GM18909 (cell line): ENCODE measurements around the gene FUT8.

Experiments used
- ATAC-seq: cut with Tn5 transposase; IDR thresholded peaks from one replicate; pipeline ENCODE4 v1.9.1; 2021; ENCODE audit warnings: mild to moderate bottlenecking; ENCODE audit not compliant: unreplicated experiment, poor library complexity

FUT8 gene

DNA sequence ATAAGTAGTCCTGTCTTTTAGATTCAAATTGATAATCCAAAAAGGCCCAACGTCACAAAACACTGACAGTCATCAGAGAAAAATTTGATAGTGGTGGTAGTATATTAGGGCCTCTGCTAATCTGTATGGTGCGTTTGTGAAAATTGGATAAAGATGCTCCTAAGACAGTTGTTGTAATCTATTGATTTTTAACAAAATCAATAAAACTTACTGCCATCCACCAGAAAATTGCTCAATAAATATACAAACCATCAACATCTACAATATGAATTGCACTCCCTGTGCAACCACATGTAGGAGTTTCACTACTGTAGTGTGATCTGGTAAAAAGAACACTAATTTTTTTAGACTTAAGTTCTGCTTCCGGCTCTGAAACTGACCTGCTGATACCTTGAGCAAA is 336.8 kb downstream of the FUT8 start:
- ATAC-seq = no peak

DNA sequence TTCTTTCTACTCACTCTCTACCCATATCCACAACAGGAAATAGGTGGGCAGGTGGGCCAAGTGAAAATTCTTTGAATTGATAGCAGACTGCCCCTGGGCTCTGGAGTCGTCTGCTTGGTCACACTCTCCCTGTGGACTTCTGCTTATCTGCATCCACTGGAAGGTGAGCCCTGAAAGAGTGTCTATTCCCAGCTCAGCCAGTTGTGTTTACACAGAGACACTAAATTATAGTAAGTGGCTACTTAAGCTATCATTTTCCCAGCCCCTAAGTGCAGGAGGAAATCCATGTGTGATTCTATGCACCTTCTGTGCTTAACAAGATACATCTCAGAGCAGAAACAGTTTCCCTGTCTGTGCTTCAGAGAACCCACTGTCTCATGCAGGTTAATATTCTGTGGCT is 338.4 kb downstream of the FUT8 start:
- no peak for ATAC-seq

DNA sequence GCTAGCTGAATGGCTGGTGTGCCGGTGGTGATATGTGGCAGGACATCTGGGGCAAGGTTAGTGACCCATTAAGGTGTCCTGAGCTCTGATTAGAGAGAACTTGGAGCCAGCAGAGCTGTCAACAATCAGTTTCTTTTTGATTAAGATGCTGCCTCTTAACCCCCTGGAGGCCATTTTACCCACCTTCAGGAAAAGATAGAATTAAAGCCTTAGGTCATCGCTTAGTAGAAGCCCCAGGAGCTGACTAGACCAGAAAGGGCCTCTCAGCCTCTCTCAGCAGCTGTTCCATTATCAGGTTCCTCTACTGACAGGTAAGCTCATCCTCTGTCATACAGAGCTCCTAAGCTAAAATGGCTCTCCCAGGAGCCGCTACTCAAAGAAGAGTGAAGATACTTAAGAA is 339.0 kb downstream of the FUT8 start:
- ATAC-seq = no peak

DNA sequence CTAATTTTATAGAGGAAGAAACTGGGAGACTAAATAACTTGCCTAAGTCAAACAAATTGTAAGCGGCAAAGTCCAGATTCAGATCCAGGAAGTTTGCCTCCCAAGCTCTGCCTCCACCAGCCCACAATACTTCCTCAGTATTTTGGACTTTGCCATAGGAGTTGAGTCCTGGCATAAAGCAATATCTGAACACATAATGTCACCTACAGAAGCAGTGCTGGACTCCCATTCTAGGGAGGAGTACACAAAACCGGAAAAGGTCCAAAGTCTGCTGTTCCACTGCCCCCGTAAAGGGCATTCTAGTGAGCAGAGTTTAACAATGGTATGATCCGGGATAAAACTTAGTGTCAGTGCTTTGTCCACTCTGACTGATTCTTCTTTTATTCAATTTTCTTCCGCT is 340.5 kb downstream of the FUT8 start:
- no peak for ATAC-seq

DNA sequence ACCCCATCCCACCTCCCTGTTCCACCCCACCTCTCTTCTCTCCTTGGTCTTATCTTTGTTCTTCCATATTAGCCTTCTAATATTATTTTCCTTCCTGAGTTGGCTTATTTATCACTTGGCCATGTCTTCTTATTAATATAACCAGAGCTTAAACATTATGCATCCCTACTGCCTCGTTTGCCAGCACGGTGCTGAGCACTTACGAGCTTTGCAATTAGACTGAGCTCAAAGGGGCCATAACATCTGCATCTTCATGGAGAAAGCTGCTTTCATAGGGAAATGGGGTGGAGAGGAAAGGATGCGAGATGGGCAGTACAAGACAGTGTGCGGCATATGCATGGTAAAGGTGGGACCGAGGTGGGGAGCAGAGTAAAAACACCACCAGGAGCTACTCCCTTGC is 342.8 kb downstream of the FUT8 start:
- ATAC-seq = no peak

DNA sequence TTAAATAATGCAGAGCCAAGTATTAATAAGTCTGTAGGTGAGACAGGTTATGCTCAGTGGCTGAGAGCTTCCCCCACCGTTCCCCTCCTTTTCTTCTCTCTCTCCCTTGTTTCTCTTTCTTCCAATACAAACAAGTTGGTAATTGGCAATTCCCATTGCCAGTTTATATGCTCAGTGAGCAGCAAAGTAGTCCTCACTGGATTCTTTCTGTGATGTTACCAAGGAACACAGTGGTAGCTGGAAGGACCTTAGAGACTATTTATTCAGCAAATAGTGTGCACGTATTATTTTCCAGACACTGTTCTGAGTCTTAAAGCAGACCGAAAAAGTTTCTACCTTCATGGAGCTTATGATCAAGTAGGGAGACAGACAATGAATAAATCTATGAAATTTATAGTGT is 344.4 kb downstream of the FUT8 start:
- no peak for ATAC-seq

DNA sequence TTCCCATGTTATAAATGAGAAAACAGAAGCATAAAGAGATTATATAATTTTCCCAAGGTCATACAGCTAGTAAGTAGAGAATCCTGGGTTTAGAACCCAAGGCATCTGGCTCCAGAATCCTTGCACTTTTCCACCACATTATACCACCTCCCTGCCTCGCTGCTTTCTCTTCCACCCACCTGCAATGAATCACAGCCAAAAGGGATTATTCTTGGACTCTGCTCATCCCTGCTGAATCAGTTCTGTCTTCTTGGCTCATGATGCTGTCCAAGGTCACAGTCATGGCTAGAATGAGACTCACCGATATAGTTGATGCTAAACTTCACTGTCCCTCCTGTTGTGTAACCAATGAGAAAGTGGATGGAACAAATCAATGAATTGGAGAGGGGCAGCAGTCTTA is 356.6 kb downstream of the FUT8 start:
- no peak for ATAC-seq

DNA sequence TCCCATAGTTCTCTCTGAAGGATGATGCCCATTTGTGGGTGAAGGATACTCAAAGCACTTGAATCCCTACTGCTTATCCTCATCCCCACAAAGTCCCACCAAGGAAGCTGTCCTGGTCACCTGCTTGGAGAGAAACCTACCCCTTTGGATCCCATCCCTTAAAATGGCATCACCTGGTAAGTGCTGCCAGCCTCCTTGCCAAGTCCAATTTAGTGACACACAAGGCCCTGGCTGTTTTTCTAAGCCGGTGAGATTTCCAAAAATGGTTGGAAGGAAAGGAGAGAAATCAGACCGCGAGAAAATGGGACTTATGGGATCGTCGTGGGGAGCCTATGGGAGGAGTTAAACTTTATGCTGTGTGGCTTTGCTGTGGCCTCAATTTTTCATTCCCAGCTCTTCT is 358.2 kb downstream of the FUT8 start:
- ATAC-seq = no peak

DNA sequence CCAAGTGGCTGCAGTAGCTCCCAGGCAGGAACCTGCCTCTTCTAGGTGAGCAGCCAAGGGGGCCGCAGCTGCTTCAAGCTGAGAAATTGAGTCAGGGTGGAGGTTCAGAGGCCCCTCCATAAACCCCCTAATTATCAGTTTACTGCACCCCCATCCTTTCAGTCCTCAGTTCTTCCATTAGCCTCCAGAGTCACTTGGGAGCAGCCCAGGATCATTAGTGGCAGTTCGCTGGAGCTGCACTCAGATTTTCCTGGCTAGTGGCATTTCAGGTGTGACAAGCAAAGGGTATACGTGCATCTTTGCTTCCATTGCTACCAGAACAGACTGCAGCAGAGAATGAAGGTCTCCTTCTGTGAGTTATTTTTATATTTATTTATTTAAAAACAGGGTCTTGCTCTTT is 358.7 kb downstream of the FUT8 start:
- ATAC-seq = no peak

DNA sequence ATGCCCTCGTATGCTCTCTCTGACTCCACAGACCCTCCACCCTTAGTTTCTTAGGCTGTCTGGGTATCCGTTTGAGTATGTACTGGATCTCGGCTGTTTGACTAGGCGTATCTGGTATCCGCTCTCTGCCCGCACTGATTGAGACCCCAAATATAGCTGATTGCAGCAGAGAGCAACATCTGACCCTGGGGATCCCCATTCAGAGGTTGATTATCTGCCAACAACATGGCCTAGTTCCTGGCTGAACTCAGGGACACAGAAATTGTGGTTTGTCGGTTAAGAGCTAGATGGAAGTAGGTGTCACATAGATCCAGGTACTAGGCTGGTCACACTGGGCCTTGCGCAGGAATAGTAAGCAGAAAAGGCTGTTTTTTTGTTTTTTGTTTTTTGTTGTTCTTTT is 359.9 kb downstream of the FUT8 start:
- no peak for ATAC-seq

DNA sequence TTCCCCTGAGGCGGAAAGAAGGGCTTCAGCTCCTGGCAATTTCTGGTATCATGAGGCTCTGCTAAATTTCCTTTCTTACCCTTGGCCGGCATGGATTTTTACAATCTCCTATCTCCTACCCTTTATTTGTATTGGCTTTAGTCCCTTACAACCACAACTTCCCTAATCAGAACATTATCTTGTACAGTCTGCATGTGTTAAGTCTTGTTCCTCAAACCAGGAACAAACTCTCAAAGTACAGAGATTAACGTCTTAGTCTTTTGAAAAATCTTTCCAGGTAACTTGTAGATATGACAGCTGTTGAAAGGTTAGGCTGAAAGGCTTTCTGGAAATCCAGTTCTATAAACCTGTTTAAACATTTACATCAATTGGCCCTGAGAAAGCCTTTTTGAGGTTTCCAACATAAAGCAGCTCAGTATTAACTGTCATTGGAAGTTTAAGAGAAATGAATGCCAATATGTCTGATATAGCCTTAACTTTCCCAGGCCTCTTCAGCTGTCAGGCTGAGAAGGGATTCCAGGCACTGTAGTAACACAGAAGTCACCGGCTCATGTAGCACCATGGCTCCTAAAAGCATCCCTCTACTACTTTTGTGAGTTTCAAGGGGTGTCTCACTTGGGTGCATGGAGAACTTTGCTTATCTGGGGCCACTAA is 360.5 kb downstream of the FUT8 start:
- no peak for ATAC-seq

DNA sequence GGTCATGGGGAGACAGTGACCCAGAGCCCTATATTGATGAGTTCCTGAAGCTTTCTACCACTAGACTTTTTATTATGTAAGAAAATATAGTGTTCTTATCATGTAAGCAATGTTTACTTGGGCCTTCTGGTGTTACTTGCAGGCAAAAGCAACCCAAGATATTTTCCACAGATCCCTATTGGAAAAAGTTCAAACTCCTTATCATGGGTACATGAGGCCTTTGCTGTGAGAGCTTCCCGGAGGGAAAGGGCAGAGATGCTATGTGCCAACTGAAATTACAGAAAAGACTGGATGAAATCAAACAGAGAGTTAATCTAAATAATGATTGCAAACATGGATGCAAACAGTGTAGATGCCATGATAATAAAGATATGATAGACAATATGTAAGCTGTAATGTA is 361.5 kb downstream of the FUT8 start:
- no peak for ATAC-seq

DNA sequence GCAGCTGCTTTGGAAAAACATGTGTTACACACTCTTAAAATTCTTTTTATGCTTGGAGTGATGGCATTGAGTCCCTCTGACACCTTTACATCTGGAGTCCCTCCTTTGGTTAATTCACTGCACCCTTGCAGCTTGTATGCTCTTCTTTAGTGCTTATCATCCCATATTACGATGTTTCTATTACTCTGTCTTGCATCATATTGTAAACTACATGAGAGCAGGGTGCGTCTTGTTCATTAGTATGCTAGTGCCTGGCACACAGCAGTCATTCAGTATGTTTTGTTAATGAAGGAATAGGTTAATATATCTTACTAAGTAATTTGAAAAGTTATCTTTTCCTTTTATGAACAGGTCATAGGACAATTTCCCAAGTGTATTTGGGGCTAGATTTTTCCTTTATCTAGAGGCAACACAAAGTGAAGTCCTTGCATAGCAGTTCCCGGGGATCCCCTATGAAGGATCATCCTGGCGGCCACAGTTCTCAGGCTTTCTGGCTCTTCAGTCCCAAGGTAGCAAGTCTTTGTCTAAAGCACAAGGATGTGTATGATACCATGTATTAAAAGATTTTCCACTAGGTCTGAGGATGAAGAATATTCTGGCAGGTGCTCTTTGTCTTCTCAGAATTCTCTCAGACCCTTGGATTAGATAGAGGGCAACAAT is 363.8 kb downstream of the FUT8 start:
- no peak for ATAC-seq

DNA sequence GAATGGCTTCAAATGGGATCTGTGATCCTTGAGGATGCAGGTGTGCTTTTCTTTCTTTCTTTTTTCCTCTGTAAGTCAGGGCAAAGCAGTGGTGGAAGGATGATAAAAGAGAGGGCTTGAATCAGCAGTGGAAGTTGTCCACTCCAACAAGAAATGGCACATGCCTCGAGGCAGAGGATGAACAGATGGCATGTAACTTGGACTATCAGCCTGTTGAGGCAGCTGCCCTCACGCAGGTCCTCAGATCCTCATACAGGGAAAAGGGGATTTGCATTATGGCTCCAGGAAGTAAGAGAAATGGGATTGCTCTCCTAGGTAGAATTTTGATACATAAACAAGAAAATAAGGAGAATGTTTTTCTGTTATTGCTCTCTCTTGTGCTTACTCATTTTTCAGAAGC is 368.0 kb downstream of the FUT8 start:
- no peak for ATAC-seq

DNA sequence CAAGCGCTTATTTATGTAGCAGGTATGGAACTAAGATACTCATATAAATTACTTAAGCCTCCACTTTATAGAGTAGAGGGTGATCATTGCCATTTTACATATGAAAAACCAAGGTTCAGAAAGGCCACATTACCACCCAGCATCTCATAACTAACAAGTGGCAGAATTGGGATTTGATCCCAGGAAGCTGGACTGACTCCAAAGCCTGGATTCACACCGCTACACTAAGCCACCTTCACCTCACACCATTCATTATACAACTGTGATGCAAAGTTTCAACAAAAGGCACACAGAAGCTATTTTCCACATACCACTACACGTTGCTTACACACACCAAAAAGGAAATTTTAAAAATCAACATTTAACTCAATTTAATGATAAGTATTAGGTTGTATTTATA is 370.6 kb downstream of the FUT8 start:
- ATAC-seq = no peak

DNA sequence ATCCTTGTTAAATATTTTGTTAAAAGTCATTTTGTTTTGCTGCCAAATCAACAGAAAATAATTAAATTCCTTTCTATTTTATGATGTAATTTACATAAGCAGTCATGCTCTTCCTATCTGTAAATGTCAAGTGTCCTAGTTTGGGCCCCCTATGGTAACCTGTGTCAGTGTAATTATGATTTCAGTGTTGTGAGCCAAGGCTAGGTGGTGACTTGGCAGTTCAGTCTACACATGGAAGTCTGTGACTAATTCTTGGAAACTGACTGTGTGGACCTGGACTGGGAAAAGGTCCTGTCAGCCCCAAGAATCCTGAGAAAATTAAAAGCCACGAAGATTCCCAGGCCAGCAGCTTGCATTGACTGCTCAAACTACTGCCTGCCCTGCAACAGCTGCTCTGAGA is 371.0 kb downstream of the FUT8 start:
- no peak for ATAC-seq

DNA sequence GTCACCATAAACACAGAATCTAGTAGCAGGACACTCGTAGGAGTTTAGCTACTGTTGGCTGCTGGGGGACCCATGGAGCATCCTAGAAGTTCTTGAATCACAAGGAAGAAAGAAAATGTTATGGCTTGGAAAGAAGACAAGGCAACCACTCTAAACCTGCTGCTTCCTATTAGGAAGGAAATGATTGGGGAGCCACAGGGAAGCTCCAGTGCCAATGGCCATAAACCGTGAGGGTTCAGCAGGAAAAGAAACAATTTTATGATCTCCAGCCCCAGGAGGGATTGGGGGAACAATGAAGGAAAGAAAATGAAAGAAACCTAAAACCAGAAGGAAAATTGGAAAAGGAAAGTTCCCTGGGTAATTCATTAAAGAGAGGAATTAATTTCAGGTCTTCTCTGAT is 372.0 kb downstream of the FUT8 start:
- ATAC-seq = no peak

DNA sequence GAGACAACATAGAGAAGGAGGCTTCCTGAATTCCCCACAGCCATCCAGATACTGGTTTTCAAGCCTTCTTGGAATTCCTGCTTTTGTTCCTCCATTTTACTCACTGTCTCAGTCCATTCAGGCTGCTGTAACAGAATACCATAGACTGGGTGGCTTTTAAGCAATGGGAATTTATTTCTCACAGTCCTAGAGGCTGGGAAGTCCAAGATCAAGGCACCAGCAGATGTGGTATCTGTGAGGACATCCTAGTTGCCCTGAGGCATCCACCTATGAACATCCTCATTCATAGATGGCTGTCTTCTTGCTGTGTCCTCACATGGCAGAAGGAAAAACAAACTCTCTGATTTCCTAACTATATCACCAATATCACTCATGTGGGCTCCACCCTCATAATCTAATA is 374.9 kb downstream of the FUT8 start:
- ATAC-seq = no peak

DNA sequence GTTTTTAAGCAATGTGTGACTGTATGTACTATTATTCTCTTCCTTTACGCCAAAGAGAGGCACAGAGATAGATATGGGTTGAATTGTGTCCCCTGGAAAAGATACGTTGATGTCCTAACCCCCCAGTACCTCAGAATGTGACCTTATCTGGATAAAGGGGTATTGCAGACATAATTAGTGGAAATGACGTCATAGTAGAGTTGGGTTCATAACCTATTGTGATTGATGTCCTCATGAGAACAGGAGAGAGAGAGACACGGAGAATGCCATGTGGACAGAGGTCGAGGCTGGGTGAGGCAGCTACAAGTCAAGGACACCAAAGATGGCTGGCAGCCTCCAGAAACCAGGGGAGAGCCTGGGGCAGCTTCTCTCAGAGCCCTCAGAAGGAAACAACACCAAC is 376.3 kb downstream of the FUT8 start:
- no peak for ATAC-seq

DNA sequence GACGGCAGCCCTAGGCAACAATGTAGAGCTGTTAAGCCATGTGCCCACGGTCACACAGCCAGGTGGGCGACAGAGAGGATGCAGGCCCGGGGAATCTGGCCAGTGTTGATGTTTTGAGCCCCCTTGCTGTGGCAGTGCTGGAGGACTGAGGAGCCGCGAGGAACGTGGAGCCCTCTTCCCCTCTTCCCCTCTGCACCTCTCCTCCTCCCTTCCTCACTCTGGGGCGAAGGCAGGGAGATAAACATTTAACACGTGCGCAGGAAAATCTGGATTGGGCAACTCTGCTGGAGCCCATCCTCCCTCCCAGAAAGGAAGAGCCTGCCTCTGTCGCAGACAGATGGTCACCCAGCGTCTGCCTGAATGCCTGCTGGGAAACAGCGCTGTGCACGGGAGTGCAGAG is 376.8 kb downstream of the FUT8 start:
- no peak for ATAC-seq

DNA sequence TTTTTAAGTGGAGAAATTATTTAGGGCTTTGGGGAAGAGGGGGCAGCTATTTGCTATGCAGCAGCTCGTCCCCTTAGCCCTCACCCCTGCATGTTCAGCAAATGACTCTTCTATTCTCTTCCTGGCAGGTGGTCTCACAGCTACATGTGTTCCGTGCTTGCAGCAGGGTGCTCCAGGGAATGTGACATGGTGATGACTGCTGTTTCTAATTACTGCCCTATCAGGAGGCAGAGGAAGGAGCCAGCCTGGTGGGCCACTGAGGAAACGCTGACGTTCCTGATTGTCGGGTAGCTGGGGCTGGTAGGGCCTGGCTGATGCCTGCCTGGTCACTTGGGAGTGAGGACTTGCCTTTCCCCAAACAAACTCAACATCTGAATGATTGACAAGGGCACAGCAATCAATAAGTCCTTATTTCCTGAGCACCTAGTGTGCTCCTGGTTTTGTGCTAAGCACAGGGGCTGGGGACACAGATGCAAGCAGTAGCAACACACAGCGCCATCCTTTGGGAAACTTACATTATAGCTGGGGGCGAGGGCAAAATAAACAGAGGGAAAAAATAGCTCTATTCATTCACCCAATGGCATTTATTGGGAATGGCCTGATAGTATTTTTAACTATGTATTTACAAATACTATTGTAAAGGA is 377.8 kb downstream of the FUT8 start:
- ATAC-seq = no peak
